NCI-H146 treated with DMSO at 0.1 percent for 48 hours (cell line): ENCODE results near the gene FRAT2.

Source experiments
- DNase-seq: peaks from one replicate; lab custom pipeline; 2025; ENCODE audit not compliant: unreplicated experiment; lab: John Stamatoyannopoulos, UW

FRAT2 gene

DNA sequence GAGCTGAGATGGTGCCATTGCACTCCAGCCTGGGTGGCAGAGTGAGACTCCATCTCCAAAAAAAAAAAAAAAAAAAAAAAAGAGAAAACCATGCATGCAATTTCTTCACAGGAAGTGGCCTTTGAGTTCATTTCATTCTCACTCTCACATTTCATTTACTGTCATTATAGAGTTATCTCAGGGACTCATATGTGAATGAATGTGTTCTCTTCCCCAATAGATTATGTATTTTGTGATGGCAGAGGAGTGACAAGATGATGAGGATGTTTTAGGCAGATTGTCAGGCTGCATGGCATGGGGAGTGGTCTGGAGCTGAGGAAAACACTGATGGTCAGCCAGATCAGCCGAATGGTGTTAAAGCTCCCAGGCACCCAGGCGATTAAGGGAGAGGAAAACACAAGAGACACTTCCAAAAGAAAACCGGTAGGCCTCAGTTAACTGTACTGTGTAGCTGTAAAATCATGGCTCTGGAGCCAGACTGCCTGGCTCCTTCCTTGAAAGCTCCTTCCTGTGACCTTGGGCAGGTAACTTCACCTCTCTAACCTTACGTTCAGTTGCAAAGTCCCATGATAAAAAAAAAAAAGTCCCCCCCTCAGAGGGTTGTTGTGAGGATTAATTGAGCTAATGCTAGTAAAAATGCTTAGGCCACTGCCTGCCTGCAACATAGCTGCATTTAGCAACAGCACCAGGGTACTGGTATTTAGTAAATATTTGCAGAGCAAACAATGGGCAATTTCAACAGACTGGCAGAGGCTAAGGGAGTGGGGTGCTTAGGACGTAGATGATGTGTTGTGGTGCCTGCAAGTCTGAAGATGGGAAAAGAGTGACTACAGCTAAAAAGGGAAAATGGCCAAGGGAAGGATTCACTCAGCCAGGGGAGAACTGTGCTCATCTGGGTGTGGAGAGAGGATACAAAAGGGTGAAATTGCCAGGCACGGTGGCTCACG, 6.9 kb downstream of the FRAT2 start:
- peak; percentile 42 for DNase-seq

DNA sequence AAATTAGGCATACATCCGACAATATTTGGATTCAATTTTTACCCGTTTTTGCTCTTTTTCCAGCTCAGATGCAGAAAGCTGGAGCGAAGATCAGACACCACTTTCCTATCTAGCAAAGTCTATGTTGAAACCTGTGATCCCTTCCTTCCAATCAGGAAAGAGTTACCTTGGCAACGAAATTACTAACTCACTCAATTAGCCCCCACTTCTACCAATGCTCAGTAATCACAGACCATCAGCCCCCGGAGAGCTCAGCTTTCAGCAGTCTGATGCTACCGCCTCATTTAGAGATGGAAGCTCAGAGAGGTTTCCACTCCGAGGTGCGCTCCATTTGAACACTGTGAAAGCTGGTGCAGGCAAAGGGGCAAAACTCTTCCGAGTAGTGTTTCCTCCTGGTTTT, 8.8 kb downstream of the FRAT2 start:
- DNase-seq, result no peak

DNA sequence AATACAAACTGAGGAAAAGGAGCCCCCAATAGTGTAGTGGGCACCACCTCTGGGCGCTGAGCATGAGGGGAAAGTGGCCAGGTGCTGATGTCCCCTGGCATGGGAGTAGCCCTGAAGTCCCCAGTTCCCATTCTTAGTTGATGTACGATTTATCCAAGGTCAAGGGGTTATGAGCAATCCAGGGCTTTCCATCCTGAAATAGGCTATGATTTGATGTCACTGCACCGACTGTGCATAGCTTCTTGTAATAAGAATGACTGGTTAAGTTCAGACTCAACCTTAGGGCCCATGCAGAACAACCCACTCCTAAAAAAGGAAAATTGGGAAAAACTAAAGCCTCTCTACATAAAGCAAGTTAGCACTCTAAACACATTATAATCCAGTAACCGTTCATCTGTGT, 11.0 kb downstream of the FRAT2 start:
- DNase-seq, result no peak

DNA sequence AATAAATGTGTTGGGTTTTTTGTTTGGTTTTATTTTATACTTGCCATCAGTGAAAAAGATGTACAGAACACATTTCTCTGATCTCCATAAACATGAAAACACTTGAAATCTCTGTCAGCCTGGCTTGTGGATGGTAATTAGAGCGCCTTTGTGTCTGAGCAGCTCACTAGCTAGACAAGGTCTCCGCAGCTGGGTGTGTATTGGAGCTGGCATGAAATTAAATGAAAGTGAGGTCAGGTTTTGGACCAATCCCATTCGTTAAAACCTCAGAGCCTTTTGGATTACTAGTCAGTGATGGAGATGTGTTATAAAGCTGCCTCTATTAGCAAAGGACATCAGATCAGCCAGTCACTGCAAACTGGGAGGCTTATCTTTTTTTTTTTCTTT, 12.7 kb downstream of the FRAT2 start:
- DNase-seq, result no peak

DNA sequence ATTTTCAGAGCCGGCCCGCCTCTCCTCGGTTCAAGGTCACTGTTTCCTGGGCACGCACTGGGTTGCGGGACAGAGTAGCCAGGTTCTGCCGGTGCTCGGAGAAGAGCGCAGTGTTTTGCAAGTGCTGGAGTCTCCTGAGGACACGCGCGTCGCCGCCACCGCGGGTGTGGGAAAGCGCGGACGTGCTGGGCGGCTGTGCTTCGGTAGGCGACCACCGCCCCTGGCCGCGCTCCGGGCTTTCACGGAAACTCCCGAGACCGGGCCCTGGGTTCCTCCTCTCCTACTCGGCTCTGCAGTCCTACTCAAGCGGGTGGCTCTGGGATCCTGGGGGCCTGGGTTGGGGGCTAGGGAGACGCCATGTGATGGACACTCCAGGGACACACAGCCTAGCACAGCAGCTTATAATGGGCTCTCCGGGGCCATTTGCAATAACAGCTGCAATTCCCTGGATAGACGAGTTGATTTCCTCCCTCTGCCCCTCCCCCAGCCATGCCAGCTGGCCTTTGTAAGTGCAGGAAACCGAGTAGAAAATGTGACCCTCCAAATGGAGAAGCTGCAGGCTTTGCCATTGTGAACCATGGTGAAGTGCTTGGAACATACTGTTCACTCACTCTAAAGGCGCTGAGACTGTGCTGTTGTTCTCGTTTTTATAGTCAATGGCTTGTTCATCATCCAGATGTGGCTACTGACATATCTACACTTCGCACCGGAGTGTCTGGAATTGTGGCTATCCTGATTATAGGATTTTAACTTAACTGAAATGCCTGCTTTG, 13.3 kb downstream of the FRAT2 start:
- DNase-seq, result no peak

DNA sequence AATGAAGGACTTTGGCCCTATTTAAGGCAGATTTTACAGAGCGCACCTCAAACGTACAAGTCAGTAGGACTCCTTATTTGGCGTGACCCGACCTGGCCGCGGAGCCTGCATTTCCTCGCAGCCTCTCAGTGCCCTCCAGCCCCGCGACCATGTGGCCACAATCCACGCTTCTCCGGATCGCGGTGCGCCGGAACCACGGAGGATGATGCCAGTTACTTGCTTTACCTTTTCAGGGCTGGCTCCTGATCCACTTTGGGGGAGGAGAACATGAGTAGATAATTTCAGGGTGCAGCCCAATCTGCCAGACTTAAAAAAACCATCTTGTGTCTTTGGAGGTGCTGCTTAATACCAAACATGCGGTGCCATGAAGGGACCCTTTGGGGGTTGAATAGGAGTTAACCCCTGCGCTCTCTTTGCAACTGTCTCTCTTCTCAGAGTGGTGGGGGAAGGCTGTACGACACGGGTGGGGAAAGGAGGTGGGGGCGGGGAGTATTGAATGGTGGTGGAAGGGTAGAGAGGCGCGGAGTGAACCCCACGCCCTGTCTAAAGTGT, 14.0 kb downstream of the FRAT2 start:
- DNase-seq, result no peak

DNA sequence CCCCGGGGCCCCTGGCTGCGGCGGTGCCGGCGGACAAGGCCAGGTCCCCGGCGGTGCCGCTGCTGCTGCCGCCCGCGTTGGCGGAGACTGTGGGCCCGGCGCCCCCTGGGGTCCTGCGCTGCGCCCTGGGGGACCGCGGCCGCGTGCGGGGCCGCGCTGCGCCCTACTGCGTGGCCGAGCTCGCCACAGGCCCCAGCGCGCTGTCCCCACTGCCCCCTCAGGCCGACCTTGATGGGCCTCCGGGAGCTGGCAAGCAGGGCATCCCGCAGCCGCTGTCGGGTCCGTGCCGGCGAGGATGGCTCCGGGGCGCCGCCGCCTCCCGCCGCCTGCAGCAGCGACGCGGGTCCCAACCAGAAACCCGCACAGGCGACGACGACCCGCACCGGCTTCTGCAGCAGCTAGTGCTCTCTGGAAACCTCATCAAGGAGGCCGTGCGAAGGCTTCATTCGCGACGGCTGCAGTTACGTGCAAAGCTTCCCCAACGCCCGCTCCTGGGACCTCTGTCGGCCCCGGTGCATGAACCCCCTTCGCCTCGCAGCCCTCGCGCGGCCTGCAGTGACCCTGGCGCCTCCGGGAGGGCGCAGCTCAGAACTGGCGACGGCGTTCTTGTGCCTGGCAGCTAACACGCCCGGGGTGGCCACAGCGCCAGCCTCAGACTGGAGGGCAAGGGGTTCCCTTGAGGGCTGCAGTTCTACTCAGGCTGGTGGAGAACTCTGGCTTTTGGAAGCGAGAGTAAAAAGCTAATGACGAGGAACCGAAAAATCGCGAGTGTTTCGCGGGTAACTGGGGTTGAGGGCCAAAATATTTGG, 14.7 kb downstream of the FRAT2 start:
- no peak for DNase-seq

DNA sequence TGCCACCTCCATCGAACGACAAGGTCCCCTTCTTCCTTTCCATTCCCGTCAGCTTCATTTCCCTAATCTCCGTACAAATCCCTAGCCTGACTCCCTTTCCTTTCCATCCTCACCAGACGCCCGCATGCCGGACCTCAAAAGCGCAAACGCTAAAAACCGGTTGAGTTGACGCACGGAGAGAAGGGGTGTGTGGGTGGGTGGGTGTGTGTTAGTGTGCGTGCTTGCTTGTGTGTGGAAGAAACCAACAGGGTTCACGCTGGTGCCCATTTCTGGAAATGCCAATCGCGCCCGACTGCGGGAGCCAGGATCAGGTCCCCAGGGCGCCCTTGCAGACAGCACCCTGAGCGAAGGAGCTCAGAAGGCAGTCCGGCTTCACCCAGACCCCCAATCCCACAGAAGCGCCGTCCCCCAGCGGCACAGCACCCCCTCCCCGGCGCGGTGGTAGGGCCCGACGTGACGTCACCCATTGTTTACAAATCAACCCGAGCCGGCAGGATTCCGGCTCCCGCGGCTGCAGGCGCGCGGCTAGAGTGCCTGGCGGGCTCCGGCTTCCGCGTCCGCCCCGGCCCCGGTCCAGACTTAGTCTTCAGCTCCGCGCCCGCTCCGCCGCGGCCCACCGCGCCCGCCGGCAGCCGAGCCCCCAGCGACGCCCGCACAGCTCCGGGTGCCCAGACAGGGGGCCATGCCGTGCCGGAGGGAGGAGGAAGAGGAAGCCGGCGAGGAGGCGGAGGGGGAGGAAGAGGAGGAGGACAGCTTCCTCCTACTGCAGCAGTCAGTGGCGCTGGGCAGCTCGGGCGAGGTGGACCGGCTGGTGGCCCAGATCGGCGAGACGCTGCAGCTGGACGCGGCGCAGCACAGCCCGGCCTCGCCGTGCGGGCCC, 15.5 kb downstream of the FRAT2 start, which contains the start of gene FRAT1:
Gene FRAT1 (plus strand): TSS at position 500 of the 880 bp plus-strand sequence. CDS start 183 bp downstream, at position 683.
- peak; percentile 71 for DNase-seq

DNA sequence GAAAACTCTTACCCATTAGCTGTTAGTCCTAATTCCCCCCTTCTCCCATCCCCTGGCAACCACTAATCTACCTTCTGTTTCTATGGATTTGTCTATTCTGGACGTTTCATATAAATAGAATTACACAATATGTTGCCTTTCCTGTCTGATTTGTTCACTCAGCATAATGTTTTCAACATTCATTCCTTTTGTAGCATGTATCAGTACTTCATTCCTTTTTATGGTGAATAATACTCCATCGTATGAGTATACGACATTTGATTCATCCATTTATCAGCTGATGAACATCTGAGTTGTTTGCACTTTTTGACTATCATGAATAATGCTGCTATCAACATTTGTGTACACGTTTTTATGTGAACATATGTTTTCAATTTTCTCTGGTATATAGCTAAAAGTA, 19.9 kb downstream of the FRAT2 start:
- DNase-seq, result no peak

DNA sequence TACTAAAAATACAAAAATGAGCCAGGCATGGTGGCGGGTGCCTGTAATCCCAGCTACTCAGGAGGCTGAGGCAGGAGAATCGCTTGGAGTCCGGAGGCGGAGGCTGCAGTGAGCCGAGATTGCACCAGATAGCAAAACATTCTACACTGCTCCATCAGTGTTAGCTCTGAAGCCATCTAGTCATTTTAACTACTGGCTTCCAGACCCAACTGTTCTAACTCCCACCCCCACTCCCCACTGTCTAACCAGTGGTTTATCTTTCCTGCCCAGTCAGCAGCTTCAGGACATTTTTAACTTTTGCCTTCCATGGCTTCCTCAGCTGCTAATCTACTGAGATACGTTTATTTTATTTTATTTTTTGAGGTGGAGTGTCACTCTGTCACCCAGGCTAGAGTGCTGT, 21.6 kb downstream of the FRAT2 start:
- no peak for DNase-seq

DNA sequence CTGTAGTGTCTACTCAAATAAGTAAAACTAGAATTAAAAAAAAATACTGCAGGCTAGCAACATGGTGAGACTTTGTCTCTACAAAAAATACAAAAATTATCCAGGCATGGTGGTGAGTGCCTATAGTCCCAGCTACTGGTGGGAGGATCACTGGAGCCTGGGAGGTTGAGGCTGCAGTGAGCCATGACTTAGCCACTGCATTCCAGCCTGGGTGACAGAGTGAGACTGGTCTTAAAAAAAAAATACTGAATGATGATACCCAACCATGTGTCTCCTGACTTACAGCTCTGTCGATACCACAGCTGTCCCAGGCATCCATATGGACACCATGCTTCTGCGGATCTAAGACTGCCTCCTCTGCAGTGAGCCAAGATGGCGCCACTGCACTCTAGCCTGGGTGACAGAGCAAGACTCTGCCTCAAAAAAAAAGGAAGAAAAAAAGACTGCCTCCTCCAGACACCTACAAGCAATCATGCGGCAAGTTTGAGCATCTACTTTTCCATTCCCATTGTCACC, 23.4 kb downstream of the FRAT2 start:
- DNase-seq, result no peak

DNA sequence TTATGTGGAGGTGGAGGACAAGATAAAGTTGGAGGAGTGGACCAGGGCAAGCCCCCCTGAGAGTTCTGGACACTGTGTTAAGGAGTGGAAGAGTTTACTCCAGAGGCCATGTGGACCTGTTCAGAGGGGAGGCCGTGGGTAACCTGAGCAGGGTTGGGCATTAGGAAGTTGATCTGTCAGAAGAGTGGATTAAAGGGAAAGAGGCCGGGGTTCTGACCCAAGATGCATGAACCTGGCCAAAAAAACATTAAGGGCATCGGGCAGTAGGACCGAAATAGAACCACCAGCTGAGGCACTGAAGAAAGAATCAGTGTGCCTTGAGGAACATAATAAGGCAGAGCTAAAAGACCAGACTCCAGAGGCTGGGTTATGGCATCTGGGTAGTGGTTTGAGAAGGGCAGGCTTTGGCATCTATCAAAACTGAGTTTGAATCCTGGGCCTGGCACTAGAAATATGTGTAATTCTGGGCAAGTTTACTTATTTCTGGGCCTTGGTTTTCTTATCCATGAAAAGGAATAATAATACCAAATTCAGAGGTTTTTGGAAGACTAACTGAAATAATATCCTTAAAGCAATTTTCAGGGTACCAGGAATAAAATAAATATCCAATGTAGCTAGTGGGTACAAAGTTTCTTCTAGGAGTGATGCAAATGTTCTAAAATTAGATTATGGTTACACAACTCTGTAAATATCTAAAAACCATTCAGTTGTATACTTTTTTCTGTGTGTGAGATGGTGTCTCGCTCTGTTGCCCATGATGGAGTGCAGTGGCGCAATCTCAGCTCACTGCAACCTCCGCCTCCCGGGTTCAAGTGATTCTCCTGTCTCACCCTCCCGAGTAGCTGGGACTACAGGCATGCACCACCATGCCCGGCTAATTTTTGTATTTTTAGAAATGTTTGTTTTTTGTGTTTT, 26.4 kb downstream of the FRAT2 start:
- no peak for DNase-seq

DNA sequence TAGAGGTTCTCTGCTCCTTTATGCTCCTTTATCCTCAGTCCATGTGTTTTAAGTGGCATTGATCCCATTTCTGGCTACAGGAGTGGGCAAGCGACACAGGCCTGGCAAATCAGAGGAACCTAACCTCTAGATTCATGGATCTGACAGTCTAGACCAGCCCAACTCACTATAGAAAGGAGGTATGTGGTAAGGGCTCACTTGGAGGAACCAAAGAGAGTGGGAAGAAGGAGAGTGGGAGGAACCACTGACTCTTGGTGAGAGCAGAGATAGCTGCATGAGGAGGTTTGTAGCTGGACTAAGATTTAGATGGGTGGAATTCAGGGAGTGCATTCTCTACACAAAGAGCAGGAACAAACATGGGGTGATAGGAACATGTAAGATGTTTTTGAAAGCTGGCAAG, 27.1 kb downstream of the FRAT2 start:
- no peak for DNase-seq

DNA sequence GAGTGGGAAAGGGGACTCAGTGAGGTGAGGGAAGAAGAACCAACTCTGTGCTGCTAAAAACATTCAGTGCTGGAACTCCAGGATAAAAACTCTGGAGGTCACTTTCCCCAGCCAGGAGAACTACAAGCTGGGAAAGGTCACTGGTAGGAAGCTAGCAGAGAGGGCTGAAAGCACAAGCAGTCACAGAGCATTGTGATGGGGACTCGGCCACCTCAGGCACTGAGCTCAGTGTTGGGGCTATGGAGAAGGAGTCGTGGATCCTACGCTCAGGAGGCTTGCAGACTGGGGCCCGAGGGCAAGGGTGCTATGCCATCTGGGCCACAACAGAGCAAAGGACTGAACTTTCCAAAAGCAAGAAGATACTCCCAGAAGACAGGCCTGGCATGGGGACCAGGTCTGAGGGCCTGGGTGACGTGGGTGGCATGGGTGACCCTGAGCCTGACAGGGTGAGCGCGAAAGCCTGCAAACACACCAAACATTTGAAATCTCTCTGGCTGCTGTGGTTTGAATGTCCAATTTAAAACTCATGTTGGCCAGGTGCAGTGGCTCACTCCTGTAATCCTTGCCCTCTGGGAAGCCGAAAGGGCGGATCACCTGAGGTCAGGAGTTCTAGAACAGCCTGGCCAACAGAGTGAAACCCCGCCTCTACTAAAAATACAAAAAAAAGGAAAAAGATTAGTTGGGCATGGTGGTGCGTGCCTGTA, 32.3 kb downstream of the FRAT2 start:
- no peak for DNase-seq

DNA sequence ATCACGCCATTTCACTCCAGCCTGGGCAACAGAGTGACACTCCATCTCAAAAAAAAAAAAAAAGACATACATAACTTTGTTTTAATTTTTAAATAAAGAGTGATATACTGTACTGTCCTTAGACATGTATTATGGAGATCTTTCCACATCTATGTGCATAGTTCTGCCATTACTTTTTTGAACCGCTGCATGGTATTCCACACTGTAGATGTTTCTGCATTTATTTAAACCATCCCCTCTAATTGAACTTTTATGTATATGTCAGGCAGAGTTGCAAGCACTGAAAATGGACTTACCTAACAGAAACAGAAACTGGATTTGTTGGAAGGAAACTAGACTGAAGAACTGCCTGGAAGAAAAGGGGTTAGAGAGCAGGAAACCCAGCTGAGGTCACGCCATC, 33.5 kb downstream of the FRAT2 start:
- no peak for DNase-seq

DNA sequence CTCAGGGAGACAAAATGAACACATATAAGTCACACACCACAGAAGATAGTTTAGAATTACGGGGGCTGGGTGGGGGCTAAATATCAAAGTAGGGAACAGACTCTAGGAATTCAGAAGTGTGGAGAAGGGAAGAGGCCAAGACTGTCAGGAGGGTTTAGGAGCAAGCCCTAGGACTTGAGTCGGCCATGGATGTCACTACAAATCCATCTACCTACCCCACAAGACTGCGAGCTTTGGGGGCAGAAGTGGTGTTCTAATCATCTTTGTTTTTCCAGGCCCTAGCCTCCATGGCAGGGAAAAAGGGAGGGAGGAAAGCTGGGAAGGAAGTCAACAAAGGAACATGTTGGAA, 36.3 kb downstream of the FRAT2 start:
- no peak for DNase-seq

DNA sequence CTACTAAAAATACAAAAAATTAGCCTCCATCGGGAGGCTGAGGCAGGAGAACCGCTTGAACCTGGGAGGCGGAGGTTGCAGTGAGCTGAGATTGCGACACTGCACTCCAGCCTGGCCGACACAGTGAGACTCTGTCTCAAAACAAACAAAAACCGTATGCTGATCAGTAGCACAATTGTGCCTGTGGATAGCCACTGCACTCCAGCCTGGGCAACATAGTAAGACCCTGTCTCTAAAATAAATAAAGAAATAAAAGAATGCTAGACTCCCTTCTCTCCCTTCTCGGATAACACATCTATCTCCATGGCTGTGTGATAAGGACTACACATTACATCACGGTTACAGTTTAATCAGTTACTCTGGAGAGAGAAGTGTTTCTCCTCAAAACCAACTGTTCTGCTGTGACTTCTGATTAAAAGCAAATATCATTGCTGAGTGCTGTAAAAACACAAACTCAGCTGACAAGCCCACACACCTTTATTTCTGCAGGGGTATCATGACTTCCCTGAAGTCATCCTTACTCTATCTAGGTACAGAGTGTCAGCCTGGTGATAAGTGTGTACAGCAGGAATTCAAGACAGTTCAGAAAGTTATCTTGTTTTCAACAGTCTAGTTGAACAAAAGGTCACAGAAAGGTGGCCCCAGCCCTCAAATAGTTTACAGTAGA, 36.8 kb downstream of the FRAT2 start:
- no peak for DNase-seq

DNA sequence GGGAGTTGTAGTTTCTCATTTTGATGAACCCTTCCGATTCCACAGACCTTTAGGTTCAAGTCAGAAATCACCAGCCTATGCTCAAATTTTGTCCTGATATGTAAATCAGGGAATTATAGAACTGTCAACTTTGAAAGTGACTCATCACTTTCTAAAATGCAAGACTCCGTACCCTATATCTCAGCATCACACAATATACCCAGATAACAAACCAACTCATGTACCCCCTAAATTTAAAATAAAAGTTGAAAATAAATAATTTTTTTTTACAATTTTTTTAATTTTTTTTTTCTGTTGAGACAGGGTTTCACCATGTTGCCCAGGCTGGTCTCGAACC, 41.7 kb downstream of the FRAT2 start:
- DNase-seq, result no peak
